GM18858 (cell line): ENCODE data around the gene ANTXR1.

Experiments used
- ATAC-seq: cut with Tn5 transposase; IDR thresholded peaks from one replicate; pipeline ENCODE4 v1.9.1; 2021; ENCODE audit not compliant: unreplicated experiment

ANTXR1 gene

DNA sequence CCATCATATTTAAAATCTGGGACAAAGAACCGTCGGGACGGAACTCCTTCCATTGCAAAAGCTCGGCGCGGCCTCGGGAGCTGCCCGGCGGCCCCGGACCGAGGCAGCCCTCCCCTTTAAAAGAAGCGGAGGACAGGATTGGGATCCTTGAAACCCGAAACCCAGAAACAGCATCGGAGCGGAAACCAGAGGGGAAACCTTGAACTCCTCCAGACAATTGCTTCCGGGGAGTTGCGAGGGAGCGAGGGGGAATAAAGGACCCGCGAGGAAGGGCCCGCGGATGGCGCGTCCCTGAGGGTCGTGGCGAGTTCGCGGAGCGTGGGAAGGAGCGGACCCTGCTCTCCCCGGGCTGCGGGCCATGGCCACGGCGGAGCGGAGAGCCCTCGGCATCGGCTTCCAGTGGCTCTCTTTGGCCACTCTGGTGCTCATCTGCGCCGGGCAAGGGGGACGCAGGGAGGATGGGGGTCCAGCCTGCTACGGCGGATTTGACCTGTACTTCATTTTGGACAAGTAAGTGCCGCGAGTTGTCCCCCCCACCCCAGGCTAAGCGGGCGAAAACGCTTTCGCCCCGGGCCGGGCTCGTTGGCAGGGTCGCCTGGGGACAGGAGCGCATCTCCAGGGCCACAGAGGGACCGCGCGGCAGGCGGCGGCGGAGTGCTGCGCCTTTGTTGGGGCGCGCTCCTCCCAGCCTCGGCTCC, at the start of gene ANTXR1:
Gene ANTXR1 (plus strand): TSS at position 38 of the 698 bp plus-strand sequence. CDS start 321 bp downstream, at position 359.
- no peak for ATAC-seq

DNA sequence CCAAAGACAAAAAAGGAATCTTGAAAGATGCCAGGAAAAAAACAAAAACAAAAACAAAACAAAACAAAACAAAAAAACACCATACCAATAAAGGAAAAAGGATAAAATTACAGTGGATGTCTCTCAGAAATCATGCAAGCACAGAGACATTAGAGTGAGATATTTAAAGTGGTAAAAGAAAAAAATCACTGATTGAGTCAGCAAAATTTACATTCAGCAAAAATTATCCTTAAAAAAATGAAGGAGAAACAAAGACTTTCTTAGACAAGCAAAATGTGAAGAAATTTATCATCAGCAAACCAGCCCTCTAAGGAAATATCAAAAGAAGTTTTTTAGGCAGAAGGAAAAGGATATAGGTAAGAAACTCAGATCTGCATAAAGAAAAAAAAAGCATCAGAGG, 48.7 kb upstream of the ANTXR1 start:
- ATAC-seq, result no peak

DNA sequence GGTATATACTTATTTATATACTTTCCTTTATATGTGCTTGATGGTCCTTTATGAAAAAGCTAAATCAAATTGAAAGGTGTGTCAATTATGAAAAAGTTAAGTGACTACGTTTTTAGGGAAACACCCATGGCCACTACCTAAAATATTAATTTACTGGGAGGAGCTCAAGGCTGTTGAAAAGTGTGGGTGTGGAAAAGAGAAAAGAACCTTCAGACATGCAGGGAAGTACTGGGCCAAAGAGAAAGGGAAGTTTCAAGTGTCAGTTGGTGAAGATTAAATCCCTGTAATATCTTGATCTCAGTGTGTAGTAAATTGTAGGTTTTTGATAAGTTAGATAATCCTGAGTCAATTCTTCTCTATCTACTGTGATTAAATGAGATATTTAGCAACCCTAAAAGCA, 44.8 kb upstream of the ANTXR1 start:
- no peak for ATAC-seq

DNA sequence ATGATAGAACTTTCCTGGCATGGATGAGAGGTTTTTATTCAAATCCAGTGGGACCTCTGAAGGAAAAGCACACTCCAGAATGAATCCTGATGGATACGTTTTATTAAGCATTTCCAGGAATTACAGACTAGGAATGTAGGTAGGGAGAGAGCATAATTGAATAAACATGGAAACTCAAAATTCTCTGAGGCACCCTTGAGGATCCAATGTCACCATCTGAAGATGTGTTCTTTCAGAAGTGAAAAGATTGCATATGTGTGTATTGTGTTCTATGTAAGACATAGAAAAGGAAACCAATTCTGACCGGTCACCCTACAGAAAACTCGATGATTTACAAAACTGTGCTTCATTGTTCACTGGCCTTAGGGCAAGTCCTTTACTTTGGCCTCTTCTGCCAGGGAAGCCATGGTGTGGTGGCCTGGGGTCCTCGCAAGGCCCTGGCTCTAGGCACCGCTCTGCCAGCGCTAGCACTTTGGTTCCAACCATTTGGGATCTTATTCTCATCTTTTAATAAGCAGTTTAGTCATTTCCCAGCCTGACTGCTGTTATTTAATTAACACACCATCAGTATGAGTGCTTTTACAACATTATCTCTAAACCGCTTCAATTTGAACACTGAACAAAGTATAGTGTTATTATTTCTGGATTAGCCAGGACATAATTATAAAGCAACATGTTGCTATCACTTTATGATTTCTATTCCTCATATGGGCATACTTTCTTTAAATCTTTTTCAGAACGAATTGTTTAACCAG, 43.1 kb upstream of the ANTXR1 start:
- ATAC-seq, result no peak

DNA sequence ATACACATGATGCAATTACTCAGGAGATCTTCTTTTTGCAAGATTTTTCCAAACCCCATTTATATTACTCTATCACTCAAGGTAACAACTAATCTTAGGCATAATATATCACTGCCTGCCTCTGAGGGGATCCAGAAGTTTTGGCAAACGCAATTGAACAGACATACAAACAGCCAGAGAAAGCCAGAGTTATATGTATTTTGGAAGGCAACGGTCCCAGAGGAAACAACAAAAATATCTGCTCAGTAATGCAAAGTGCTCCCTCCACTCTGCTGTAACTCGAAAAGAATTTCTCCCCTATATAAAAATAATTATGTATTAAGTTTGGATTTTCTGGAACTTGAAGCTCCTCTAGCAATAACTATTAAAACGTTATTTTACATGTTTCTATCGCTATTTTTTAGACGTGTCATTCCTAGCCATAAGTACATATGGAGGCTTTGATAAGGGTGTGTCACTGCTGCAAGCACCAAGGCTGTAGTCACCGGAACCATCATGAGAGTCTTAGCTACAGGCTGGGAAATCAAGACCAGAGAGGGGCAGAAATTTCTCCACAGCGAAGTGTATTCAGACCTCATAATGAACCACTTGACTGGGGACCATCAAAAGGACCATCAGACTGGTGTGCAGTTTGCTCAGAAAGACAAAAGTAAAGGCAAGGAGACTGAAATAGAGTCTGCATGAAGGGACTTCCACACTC, 42.3 kb upstream of the ANTXR1 start:
- ATAC-seq, result no peak

DNA sequence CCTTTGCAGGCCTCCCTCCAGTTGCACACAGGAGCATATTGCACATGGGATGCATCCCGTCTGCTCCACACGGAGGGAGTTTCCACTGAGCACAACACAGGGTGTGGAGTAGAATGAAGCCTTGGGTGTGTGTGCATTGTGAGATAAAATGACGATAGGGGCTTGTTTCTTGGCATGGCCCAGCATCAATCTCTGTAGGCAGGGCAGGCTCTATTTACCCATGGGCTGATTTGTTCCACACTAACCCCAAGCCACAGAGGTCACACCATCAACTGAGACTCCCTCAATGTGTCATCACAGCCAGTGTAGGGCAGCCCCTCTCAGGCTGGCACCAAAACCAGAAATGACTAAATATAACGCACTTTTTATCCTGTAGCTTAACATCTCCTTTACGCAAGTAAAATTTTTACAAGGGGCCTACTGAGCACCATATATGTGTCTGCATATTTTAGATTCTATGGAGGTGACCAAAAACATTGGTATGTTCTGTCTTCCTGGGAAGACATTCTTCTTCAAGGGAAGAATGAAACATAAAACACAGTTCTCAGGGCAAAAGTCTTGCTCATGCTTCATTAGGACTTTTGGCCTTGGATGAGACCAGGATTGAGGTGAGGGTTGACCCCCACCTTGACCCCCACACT, 41.3 kb upstream of the ANTXR1 start:
- no peak for ATAC-seq

DNA sequence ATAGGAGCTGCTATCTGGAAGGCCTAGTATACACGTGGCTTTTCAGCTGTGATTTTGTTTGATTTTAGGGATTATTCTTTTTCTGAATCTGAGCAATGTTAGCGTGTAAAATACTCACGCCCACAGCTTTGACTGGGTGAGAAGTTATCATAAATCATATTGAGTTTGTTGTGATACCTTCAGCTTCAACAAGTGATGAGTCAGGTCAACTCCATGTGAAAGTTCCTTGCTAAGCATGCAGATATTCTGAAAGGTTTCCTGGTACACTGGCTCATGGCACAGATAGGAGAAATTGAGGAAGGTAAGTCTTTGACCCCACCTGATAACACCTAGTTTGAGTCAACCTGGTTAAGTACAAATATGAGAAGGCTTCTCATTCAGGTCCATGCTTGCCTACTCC, 38.7 kb upstream of the ANTXR1 start, which contains the start of gene GKN1:
Gene GKN1 (plus strand): TSS at position 386 of the 400 bp plus-strand sequence. CDS start 42 bp downstream, outside the sequence.
- ATAC-seq, result no peak

DNA sequence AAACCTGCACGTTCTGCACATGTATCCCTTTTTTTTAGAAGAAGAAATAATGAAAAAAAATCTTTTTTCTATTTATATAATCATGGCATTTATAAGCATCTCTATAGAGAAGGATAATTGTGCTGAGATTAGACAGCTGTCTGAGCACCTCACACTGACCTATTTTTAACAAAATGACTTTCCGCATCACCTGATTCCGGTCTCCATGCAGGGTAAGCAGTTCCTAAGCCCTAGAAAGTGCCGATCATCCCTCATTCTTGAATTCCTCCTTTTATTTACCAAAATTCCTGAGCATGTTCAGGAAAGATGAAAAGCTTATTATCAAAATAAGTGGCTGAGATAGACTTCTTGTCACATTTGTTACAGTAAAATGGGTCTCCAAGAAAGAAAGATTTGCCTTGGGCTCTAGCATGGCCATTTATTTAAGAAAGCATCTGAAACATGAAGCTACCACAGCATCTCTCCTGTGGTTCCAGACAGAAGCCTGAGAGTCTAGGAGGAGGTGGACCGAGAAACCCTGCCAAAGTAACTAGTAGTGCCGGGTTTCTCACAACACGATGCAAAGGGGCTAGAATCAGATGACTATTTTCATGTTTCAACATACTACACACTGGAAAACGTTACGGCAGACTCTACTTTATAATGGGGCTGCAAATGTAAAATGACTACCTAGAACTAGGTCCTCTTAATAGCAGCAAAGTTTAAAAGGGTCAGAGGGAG, 37.9 kb upstream of the ANTXR1 start:
- ATAC-seq, result no peak

DNA sequence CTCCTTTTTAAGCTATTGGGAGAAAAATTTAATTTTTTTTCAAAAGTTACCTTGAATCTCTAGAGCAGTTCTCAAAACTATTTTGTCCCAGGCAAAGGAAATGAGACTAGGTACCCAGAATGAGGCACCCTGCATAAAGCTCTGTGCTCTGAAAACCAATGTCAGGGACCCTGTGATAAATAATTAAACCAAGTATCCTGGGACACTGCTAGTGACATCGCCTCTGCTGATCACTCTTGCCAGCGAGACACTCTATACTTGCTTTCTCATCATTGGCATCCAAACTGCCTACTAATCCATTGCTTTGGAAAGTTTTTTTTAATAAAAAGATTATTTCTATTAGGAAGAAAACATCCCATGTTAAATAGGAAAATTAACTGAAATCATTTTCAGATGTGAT, 37.1 kb upstream of the ANTXR1 start:
- no peak for ATAC-seq

DNA sequence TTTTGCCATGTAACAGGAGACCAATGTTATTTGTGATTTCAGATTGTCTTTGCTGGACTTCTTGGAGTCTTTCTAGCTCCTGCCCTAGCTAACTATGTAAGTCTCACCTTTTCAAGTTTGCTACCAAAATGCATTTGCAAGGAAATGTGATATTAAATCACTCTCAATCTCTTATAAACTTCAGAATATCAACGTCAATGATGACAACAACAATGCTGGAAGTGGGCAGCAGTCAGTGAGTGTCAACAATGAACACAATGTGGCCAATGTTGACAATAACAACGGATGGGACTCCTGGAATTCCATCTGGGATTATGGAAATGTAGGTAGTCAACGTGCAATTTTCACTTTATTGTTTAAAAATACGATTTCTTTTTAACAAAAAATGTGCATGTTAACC, 35.5 kb upstream of the ANTXR1 start:
- ATAC-seq, result no peak

DNA sequence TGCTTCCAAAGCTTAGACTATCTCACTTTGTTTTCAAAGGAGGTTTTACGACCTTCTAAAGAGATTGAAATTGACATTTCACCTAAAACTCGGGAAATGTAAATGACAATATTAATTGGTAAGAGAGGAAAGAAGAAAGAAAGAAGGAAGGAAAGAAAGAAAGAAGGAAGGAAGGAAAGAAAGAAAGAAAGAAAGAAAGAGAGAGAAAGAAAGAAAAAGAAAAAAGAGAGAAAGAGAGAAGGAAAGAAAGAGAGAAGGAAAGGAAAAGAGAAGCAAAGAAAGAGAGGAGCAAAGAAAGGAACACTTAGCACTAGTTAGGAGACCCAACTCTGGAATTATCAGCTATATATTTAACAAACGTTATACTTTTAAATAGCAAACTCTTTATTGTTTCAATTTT, 34.9 kb upstream of the ANTXR1 start:
- ATAC-seq, result no peak

DNA sequence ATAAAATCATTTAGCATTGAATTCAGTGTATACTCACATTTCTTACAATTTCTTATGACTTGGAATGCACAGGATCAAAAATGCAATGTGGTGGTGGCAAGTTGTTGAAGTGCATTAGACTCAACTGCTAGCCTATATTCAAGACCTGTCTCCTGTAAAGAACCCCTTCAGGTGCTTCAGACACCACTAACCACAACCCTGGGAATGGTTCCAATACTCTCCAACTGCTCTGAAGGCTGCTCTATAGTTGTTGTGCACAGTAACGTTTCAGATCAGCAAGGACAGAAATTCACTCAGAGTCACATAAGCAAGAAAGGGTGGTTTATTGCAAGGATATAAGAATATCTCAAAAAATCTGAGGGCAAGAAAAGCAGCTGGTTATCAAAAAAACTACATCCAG, 32.0 kb upstream of the ANTXR1 start:
- ATAC-seq, result no peak

DNA sequence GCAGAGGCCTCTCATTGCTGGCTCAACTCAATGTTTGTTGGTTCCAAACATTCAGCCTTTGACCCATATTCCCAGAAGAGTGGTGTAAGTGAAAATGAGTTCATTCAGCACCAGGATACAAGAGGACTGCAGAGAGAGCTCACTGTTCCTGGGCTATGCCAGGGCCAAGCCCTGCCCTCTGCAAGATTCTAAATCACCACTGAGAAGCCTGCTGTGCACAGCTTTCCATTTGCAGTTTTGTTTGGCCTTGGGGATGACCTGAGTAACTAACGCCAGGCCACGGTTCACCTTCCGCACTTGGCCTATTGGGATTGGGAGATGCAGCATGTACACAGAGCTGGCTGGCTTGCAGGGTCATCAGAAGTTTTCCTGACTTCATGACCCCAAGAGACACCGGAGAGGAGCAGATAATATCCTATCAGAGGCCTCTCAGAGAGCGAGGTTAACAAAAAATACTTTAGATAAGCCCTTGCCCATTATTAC, 25.9 kb upstream of the ANTXR1 start:
- no peak for ATAC-seq

DNA sequence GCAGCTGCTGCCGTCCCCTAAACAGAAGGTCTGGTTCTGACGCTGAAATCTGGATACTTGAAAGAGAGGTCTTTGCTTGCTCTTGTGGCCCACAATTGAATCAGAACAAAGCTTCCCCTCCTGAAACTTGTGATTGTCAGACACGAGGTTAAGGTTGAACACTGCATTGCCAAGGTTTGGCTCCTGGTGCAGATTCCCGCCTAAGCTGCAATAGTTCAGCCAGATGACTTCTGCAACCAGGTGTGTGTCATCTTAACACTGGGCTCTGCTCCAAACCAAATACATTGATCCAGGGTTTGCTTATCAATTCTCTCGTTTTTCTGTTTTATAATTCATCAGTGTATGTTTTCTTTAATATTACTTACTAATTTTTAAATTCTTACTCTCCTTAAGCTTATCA, 23.9 kb upstream of the ANTXR1 start:
- no peak for ATAC-seq

DNA sequence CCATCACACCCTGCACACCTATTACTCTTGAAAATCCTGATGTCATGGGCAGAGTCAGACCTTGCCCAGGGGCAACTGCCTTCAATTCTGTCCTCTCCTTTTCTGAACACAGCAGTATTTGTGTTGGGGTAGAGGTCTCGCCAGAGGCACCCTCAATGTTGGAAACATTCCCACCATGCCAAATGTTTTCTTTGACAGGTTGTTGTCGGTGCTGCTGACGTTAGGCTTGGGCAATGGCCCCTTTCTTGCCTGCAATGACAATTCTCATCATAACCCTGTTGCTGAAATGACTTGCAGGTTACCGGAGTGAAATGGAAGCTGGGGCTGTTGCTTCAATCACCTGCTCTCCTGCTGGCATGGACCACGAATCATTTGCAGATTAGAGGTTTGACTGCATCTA, 20.6 kb upstream of the ANTXR1 start:
- ATAC-seq, result no peak

DNA sequence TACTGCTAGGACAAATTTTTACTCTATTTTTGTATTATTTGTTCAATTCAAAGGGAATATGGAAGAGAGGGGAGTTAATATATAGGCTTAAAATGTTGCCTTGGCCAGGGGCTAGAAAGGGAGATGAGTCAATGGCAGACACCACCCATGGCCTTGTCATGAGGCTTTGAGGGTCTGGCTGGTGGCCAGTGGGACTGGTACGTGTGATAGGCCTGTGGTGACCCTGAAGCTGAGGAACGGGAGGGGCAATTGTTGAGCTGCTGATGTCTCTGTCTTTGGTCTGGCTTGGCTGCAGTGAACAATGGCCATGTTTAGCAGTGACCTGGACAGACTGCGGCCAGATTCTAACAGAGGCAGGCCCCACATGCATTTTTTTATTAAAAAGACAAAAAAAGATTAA, 20.0 kb upstream of the ANTXR1 start:
- no peak for ATAC-seq

DNA sequence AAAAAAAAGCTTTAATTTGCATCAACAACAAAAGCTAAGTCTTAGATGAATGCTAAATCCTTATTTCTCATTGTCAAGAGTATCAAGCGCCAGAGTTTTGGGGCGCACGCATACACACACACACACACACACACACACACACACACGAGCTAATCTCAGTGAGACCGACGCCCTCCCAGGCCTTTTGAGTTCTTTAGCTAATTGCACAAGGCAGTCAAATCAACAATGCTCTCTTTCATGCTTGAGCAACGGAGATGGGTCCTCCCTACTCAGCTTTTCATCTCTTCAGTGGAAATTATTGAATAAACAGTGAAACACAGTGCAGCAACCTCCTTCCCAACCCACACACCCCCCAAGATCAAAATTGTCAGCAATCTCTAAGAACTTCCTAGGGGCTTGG, 19.3 kb upstream of the ANTXR1 start:
- no peak for ATAC-seq

DNA sequence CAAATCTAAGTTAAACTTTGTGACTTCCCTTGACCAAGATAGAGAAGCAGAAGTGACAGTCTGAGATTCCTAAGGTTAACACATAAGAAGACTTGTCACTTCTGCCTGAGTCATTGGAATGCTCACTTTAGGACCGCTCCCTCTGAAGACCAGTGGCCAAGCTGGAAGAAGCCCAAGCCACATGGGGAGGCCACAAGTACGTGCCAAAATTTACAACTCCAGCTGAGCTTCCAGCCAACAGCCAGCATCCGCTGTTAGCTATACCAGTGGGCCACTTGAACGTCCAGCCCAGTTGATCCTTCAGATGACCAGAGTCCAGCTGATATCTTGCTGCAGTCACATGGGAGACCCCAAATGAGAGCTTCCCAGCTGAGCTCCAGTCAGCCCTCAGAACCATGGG, 18.1 kb upstream of the ANTXR1 start:
- ATAC-seq, result no peak

DNA sequence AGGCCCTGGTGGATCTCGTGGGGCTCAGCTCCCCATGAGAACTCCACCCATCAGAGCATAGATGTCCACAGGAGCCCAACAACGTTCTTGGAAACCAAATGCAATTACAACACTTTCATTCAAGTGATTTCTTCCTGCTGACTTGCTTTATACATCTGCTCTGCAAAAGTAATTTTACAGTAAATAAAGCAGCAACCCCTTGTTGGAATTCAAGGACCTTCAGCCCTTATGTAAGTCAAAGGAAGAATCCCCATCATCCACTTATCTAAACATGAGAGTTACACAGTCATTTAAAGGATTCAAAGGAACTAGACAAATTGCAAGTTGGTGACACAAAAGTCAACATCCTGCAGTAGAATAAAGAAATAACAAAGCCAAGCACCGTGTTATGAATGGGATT, 17.1 kb upstream of the ANTXR1 start:
- no peak for ATAC-seq

DNA sequence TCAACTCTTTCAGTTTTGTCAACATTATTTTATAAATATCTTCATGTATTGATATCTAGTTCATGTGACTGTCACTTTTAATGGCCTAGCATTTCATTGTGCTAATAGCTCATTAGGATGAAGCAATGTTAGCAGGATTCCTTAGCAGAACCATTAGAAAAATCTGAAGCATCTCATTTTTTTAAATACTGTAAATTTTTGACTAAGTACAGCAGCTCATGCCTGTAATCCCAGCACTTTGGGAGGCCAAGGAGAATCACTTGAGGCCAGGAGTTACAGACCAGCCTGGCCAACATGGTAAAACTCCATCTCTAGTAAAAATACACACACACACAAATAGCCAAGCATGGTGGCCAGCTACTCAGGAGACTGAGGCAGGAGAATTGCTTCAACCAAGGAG, 15.6 kb upstream of the ANTXR1 start:
- no peak for ATAC-seq

DNA sequence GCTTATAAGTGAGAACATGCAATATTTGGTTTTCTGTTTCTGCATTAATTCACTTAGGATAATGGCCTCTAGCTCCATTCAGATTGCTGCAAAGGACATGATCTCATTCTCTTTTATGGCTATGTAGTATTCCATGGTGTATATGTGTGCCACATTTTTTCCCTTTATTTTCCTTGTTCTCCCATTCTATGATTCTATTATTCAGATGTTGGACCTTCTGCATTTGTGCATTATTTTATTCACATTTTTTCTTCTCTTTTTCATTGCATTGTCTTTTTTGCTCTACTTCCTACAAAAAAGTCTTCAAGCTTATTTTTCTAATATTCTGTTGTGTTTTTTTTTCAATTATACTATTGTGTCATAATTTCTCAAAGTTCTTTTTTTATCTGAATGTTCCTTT, 11.1 kb upstream of the ANTXR1 start:
- no peak for ATAC-seq
